PC-3 (cell line): ENCODE data around the gene ZP3.
"Not testable (repeated sequence)": the region's sequence is repeated elsewhere in the genome, so short reads cannot be mapped to it uniquely, and the experiment has no call there.

Experiments
- CTCF ChIP-seq: fragments of 300-600 bp; sonication (generic); conservative IDR thresholded peaks from 2 replicates; pipeline ENCODE4 v1.5.1; 2017; ENCODE audit warnings: antibody characterized with exemption, low read depth, mild to moderate bottlenecking, low read length
- EZH2phosphoT487 ChIP-seq: fragments of 300-600 bp; sonication (generic); IDR thresholded peaks from 2 replicates; pipeline ENCODE4 v1.6.1; 2018; ENCODE audit warnings: mild to moderate bottlenecking, antibody characterized with exemption, low read length, borderline replicate concordance

GRCh38 chr7:76441792-76442191, 17.0 kb downstream of the ZP3 start:
- TF ChIP-seq EZH2phosphoT487, CTCF: not testable (repeated sequence)
